ENCODE measurements around the gene ADCY7.

The ADCY7 gene

DNA sequence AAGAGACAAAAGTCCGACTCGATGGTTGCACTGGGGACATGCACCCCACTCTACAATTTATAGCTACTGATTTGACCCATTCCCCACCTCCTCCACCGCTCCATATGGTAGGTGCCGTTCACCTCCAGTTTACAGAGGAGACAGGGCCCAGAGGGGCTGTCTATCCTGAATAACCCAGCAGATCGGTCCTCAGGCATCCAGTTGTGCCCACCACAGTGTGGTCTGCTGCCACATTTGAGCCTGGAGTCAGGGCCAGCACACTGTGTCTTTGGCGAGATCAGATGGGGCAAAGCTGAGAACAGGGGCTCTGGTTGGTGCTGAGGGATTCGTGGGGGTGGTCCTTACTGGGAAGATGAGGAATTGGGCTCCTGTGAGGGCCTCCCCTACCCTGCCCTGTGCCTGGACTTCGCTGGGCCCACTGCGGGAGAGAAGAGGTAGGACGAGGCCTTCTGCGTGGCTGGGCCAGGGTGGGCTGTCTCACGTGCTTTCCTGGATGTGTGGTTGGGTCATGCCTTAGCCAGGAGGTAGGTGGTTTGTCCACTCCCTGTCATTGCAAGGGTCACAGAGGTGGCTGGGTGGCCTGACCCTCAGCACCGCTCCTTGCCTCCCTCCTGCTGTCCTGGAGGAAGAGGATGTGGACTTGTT lies 2.8 kb downstream of the ADCY7 start:
- no peak for DNase-seq

DNA sequence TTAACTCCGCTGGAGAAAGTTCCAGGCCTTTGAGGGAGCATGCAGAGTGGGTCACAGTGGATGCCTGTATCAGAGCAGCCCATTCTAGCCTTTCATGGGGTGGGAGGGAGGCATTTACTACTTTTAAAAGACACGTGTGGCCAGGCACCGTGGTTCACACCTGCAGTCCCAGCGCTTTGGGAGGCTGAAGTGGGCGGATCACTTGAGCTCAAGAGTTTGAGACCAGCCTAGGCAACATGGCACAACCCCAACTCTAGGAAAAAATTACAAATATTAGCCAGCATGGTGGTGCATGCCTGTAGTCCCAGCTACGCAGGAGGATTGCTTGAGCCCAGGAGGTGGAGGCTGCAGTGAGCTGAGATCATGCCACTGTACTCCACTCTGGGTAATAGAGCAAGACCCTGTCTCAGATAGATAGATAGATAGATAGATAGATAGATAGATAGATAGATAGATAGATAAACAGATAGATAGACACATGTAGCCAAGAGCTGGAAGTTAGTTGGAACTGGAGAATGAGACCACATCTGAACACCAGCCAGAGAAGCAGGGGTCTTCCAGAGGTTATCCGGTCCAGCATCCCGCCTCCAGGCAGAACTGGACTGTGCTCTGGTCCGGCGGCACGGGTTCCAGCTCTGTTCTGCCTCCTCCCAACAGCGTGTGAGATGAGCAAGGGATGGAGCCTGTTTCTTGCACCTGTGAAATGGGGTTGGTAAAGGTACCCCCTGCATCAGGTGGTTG lies 3.6 kb downstream of the ADCY7 start:
- no peak for DNase-seq

GRCh38 chr16:50270510-50271147 lies 4.3 kb downstream of the ADCY7 start:
- DNase-seq = no peak

DNA sequence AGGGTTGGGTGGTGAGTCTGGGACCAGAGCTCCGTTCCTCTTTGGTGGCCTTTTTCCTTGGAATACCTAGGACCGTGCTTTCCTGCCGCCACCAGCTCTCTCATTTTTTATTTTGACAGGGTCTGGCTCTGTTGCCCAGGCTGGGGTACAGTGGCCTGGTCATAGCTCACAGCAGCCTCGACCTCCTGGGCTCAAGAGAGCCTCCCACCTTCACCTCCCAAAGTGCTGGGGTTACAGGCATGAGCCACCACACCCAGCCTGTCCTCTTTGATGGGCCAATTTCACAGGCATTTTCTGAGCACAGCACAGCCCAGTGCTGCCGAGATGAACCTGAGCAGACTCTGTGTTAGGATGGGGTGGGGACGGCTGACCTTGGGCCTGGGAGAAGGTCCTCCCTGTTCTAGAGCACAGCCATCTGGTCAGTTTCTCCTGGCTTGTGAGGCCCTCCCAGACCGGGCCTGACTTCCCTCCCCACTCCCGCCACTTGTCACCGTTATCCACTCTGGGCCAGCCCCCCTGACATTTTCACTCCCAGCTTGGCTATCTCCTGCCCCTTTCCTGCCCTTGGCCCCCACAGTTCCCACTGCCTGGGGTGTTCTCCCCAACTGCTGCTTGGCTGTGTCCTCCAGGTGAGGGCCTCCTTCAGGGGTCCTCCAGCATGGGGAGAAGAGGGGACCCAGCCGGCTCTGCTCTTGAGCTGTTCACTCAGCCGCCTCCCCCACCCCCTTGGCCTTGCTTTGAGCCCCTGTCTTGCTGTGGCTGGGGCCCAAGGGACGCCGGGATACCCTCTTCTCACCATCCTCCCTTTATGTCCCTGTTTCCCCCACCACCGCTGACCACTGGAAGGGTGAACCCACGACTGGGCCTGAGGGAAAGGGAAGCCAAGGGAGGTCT lies 5.0 kb downstream of the ADCY7 start:
- no peak for DNase-seq

DNA sequence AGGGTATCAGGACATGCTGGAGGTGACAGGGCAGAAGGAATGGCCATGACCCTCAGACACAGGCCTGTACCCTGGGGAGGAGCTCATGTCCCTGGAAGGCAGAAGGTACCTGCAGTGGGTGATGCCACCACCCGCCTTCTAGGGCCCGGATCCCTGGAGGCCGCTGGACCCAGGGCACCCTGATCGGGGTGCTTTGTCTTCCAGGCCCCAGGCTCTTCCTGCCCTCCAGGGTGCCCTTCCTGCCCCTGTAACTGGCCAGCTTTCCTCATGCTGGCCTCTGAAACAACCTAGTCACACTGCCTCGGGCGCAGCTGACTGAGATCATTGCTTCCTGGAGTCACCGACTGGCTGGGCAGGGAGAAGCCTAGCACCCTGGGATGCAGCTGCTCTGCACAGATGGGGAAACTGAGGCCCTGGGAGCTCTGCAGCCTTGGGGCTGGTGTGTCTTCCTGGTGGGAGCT lies 5.8 kb downstream of the ADCY7 start:
- no peak for DNase-seq

DNA sequence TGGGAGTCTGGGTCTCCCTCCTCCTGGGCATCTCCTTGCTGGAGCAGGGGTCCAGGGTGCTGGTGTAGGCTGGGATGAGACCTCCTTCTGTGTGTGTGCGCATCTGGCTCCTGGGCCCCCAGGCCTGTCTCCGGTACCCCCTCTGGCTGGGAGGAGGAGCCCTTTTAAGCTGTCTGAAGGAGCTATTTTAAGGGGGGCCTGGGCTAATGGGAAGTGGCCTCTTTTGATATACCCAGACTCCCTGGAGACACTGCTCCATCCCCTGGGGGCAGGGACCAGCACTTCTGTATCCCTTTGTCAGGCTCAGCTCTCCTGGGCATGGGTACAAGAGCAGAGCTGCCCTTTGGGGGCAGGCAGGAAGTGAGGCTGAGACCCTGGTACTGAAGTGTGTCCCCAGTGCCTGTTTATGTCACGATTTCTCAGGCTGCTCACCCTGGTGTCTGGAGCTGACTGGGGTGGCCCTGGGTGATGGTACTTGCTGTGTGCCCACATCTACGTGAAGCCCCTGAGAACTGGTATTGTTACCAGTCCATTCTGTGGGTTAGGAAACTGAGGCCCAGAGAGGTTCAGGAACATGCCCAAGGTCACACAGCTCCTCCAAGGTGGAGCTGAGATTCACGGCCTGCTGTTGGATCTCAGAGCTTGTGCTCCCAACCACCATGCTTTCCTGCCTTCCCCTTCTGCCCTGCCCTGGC lies 6.5 kb downstream of the ADCY7 start:
- no peak for DNase-seq

- DNase-seq = no peak
These were observed 7.0 kb downstream of the ADCY7 start for GRCh38 chr16:50273382-50273690.

DNA sequence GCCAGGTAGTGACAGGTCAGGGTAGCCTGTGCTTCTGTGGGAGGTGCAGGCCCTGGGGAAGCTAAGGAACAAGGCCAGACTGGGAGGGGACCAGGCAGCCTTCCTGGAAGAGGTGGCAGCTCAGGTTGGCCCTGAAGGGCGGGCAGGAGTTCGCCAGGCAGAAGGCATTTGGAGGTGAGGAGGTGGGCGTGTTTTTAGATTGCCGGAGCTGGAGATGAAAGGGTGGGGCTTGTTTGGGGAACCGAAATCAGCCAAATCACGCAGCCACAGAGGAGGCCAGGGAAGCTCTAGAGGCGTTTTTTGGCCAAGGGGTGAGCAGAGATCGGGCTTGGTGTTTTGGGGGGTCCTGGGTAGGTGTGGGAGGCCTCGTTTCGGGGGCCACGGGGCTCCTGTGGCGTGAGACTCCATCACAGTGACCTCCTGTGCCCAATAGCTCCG lies 7.6 kb downstream of the ADCY7 start:
- DNase-seq = peak; percentile 34

GRCh38 chr16:50274326-50275097 lies 8.2 kb downstream of the ADCY7 start:
- DNase-seq = peak; percentile 44

- no peak for DNase-seq
These were observed 8.7 kb downstream of the ADCY7 start for GRCh38 chr16:50275098-50275415.

GRCh38 chr16:50275428-50276325 lies 9.3 kb downstream of the ADCY7 start:
- DNase-seq = no peak

DNA sequence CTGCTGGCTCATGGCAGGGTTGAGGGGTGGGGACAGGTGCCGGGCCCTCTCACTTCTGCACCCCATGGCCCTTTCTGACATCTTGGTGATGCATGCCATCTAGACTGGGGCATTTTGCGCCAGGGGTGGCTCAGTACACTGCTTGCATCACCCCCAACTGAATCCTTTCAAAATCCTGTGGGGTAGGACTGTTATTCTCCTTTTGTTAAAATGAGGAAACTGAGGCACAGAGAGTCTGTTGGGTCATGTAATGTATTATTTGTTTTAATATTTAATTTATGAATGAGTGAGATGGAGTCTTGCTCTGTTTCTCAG lies 9.9 kb downstream of the ADCY7 start:
- DNase-seq = no peak

DNA sequence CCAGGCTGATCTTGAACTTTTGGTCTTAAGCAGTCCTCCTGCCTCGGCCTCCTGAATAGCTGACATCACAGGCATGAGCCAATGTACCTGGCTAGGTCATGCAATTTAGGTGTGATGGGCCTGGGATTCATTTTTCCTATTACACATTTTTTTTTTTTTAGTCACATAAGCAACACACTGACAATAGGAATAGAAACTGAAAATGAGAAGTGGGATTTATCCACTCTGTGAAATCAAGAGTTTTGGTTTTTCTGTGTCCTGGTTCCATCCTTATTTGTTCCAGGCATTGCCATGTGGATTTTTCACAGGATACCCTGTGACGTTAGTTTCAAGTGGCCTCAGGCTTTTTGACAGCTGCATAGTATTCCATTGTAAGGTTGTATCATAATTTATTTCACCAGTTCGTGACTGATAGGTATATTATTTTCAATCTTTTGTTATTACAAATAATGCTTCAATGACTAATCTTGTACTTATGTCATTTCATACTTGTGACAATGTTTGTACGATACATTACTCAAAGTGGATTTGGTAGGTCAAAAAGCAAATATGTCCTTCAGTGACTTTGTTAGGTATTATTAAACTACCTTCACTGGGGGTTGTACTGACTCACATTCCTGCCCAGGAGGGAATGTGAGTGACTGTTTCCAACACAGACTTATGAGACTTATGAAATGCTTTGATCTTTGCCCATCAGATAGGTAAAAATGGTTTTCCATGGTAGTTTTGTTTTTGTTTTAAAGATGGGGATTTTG lies 10.6 kb downstream of the ADCY7 start:
- no peak for DNase-seq

- no peak for DNase-seq
These were observed 11.9 kb downstream of the ADCY7 start for GRCh38 chr16:50278251-50278650.

DNA sequence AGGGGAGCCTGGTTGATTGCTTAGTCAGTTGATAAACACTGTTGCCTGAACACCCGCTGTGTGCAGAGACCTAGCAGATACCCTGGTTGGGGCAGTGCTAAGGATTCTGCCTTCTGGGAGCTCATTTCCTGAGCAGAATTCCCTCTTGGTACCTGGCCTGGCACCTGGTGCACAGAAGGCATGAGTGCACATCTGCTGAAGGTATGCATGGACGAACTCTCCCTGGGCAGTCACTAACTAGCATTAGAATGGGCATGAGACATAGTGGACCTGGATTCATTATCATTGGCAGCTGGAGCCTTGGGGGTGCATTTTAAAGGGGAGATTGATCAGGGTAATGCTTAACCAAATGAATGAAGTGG lies 13.1 kb downstream of the ADCY7 start:
- no peak for DNase-seq

GRCh38 chr16:50280932-50281331 lies 14.6 kb downstream of the ADCY7 start:
- DNase-seq = no peak

DNA sequence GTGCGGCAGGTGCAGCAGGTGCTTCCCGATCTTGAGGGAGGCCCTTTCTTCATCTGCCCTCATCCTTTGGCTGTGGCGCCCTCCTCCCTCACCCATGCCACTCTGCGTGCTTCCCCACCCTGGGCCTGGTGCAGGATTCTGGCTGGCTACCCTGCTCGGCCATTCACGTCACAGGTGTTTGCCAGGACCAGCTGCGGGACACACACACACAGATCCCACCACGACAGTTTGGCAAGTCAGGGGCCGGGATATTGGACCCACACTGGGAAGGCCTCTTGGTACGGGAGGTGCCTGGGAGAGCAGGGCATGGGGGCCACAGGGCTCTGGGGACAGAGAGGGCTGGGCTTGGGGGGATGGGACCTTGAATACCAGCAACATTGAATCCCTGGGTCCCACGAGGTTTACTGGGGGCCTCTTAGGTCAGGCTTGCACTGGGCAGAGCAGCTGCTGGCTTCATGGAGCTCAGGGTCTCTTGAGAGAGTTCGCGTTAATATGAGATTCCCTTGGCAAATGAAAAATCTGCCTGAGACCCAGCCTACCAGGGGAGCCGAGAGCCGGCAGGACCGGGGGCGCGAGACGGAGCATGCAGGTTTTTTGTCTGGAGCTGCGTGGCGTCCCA lies 15.1 kb downstream of the ADCY7 start:
- DNase-seq = no peak

DNA sequence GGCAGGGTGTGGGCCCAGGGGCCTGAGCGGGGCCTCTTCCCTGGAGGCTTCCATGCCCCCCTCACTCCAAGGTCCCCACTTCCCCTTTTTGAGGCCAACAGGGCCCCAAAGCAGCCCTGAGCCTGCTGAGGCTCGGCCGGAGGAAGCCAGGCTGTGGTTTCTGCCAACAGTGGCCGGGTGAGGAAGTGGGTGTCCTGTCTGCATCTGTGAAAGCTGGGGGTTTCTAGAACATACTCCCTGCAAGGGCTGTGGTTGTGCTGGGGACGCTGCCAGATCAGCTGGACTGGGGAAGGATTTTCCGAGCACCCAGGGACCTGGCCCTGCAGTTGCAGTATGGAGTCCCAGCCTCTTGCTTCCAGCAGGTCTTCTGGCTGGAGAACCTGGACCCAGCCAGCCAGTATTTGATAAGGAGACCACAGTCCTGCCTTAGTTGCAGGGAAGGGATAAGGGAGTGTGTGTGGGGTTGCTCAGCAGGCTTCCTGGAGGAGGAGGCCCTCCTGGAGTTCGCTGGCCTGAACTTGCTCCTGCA lies 15.7 kb downstream of the ADCY7 start:
- DNase-seq = no peak

- no peak for DNase-seq
These were observed 16.7 kb downstream of the ADCY7 start for GRCh38 chr16:50282955-50283631.
